ENCODE measurements around the gene CSF1R.

Gene CSF1R

DNA sequence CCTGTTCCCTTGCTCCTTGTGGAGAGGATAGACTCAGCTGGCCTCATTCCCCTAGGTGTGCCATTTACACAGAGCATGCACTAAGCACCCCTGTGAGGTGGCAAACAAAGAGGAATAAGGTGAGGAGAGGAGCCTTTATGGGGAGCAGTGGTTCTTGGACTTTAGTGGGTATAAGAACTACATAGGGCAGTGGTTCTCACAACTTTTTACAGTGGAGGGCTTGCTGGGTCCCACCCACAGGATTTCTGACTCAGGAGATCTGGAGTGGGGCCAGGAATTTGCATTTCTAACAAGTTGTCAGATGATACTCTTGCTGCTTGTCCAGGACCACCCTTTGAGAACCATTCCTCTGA is 42.0 kb downstream of the CSF1R start:
- H3K27ac ChIP-seq = no peak overlapping the region

DNA sequence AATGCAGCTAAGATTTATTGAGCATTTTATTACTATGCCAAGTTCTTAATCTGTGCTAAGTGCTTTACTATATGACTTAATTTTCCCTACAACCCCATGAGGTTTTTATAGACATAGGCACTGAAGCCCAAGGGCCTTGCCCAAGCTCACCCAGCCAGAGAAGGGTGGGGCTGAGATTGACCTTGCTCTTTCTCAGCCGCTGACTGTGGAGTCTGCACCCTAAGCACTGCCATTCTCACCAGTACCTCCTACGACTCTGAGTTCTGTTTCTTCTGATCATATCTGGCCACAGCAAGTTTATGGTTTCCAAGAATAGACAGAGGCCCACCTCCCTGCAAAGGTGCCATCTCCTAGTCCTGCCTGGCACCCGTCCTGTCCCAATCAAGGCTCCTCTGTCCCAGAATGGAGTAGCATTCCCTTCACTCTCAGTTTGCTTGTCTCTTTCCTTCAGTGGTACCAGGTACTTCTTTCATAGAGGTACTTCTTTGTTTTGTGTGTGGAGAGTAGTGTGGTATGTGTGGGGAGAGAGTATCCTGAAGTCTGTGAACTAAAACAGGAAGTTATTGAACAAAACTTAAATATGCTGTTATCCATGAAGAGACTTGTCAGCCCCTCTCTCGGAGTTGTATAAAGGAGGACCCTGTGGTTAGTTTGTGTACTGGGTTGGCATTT is 42.6 kb downstream of the CSF1R start:
- no peak overlapping the region for H3K27ac ChIP-seq
- TF ChIP-seq ZFX (IDR thresholded peaks at IDR 0.05) = no peak
- TF ChIP-seq, protein P1, sequence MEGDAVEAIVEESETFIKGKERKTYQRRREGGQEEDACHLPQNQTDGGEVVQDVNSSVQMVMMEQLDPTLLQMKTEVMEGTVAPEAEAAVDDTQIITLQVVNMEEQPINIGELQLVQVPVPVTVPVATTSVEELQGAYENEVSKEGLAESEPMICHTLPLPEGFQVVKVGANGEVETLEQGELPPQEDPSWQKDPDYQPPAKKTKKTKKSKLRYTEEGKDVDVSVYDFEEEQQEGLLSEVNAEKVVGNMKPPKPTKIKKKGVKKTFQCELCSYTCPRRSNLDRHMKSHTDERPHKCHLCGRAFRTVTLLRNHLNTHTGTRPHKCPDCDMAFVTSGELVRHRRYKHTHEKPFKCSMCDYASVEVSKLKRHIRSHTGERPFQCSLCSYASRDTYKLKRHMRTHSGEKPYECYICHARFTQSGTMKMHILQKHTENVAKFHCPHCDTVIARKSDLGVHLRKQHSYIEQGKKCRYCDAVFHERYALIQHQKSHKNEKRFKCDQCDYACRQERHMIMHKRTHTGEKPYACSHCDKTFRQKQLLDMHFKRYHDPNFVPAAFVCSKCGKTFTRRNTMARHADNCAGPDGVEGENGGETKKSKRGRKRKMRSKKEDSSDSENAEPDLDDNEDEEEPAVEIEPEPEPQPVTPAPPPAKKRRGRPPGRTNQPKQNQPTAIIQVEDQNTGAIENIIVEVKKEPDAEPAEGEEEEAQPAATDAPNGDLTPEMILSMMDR (conservative IDR thresholded peaks at IDR 0.05) = no peak

More for the DNA sequence above, 42.0 kb downstream of the CSF1R start:
- TF ChIP-seq ZFX (IDR thresholded peaks at IDR 0.05) = no peak
- TF ChIP-seq, protein P1 (conservative IDR thresholded peaks at IDR 0.05) = no peak

DNA sequence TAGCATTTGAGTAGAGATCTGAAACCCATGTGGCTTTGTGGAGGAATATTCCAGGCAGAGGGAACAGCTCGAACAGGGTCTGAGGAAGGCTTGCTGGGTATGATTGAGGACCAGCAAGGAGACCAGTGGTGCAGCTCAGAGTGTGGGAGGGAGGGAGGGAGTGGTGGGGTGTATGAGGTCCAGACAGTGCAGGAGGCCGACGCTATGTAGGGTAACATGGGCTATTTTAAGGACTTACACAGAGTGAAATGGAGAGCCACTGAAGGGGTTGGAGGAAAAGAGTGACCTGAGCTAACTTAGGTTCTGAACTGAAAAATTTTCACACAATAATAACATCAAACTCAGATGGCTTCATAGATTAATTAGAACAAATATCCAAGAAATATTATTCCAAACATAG is 43.9 kb downstream of the CSF1R start:
- H3K27ac ChIP-seq = no peak overlapping the region
- TF ChIP-seq, protein P1 (conservative IDR thresholded peaks at IDR 0.05) = no peak
- no peak for TF ChIP-seq ZFX (IDR thresholded peaks at IDR 0.05)

DNA sequence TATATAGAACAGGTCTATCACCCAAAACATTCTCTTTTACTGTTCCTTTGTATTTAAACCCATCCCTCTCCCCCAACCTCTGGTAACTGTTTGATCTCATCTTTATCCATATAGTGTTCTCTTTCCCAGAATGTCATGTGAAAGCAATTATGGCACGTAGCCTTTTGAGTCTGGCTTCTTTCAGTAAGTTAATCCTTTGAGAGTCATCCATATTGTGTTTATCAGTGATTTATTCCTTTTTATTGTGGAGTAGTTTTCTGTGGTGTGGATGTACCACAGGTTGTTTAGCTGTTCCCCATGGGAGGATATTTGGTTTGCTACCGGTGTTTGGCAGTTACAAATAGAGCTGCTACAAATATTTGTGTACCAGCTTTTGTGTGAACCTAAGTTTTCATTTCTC is 47.8 kb downstream of the CSF1R start:
- no peak overlapping the region for H3K27ac ChIP-seq
- TF ChIP-seq ZFX (IDR thresholded peaks at IDR 0.05) = no peak
- TF ChIP-seq, protein P1 (conservative IDR thresholded peaks at IDR 0.05) = no peak

DNA sequence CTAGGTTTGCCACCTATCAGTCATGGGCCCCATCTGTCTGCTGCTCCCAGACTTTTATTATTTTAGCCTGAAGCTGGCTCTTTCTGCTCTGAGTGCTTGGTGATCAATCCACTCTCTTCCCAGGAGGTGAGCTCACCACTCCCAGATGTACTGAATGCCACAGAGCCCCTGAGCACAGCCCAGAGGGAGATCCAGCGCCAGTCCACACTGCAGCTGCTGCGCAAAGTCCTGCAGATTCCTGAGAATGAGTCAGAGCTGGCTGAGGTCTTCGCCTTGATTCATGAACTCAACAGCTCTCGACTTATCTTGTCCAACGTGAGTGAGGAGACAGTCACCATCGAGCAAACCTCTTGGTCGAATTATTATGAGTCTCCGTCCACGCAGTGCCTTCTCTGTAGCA is 49.8 kb downstream of the CSF1R start:
- no peak overlapping the region for H3K27ac ChIP-seq
- no peak for TF ChIP-seq ZFX (IDR thresholded peaks at IDR 0.05)
- TF ChIP-seq, protein P1 (conservative IDR thresholded peaks at IDR 0.05) = no peak

DNA sequence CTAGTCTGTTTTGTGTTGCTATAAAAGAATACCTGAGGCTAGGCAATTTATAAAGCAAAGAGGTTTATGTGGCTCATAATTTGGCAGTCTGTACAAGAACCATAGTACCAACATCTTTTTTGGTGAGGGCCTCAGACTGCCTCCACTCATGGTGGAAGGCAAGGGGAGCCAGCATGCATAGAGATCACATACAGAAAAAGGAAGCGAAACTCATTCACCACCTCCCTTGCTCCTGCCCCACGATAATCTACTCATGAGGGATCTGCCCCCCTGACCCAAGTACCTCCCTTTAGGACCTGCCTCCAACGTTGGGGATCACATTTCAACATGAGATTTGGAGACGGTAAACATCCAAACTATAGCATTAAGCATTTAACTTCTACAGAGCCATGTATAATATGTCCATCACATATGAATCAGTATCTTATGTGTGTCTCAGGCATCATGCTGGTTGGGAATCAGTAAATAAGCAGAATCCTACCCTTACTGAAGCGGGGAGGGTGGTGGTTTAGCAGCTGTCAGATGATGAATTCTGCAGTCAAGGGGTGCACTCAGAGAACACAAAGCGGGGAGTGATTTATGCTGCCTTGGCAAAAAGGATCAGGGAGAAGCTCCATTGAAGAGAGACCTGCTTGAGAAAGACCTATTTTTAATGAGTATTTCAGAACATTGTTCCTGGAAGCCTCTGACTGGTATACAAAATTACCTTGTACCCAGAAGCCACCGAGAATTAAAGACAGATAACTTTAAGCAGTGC is 51.0 kb downstream of the CSF1R start:
- no peak overlapping the region for H3K27ac ChIP-seq
- TF ChIP-seq, protein P1 (conservative IDR thresholded peaks at IDR 0.05) = no peak

DNA sequence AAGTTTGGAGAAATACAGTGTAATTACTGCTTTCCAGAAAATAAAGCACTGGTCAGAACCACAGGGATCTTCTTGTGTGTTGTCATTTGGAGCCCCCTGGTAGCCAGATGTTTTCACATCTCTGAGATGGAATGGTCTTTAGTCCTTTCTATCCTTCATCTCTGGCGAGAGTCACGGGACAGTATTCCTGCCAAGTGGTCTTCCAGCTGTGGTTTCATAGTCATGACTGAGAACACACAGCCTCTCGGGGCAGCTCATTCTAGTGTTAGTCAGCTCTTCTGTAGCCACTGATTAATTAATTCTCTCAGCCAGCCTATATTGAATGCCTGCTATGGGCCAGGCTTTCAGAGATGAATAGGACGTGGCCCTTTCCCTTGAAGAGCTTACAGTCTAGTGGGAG is 51.7 kb downstream of the CSF1R start:
- TF ChIP-seq, protein P1 (conservative IDR thresholded peaks at IDR 0.05) = no peak
- TF ChIP-seq ZFX (IDR thresholded peaks at IDR 0.05) = no peak
- no peak overlapping the region for H3K27ac ChIP-seq

Data from C4-2B (cell line).